GM23338 (cell line): Measurements from ENCODE around the gene MEOX2.

Experiments used
- EZH2 ChIP-seq: fragments of 200-600 bp; sonication (generic); IDR thresholded peaks from one replicate; pipeline ENCODE4 v1.8.0; 2017; ENCODE audit warnings: antibody characterized with exemption, mild to moderate bottlenecking, low read depth; ENCODE audit not compliant: unreplicated experiment
- JUNB ChIP-seq: IDR thresholded peaks from one replicate; pipeline ENCODE4 v1.6.1; 2016; ENCODE audit warnings: antibody characterized with exemption; ENCODE audit not compliant: unreplicated experiment
- POLR2AphosphoS5 ChIP-seq: IDR thresholded peaks from 2 replicates; pipeline ENCODE4 v1.6.1; 2016; ENCODE audit warnings: antibody characterized with exemption, low read depth
- TF ChIP-seq, protein P1 (sequence below), 2 experiments: fragments of 200-600 bp in 1 of 2; sonication (generic) in 1 of 2; conservative IDR thresholded peaks; 2 replicates each; pipeline versions ENCODE4 v1.5.1 to v1.6.1; 2016 to 2017; ENCODE audit warnings: antibody characterized with exemption in 2 of 2, low read depth in 2 of 2, mild to moderate bottlenecking in 2 of 2, moderate library complexity in 1 of 2

DNA sequence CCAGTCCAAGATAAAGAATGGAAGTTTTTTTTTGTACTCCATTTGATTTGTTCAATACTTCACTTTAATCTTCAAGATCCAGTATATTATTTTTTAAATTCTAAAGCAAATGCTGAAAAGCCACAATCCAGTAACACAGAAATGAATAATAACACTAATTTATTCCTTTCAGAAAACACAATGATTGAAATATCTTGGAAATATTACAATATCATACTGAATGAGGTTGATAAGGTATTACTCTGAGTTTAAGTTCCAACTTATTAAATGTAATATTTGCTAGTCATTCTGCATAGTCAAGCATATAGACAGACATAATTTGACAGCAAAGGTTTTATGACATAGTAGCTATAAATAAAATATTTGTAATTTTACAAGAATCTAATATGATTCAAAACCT, 4.4 kb downstream of the MEOX2 start:
- TF ChIP-seq, protein P1, sequence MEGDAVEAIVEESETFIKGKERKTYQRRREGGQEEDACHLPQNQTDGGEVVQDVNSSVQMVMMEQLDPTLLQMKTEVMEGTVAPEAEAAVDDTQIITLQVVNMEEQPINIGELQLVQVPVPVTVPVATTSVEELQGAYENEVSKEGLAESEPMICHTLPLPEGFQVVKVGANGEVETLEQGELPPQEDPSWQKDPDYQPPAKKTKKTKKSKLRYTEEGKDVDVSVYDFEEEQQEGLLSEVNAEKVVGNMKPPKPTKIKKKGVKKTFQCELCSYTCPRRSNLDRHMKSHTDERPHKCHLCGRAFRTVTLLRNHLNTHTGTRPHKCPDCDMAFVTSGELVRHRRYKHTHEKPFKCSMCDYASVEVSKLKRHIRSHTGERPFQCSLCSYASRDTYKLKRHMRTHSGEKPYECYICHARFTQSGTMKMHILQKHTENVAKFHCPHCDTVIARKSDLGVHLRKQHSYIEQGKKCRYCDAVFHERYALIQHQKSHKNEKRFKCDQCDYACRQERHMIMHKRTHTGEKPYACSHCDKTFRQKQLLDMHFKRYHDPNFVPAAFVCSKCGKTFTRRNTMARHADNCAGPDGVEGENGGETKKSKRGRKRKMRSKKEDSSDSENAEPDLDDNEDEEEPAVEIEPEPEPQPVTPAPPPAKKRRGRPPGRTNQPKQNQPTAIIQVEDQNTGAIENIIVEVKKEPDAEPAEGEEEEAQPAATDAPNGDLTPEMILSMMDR (conservative IDR thresholded peaks at IDR 0.05; ENCODE audit: low read depth in 2 of 2): no peak
- no peak for TF ChIP-seq JUNB
- no peak for TF ChIP-seq EZH2
- TF ChIP-seq POLR2AphosphoS5: no peak
